HG03571 (cell line): Measurements from ENCODE around the gene TENM4.
"Not testable (repeated sequence)": the region's sequence is repeated elsewhere in the genome, so short reads cannot be mapped to it uniquely, and the experiment has no call there.

Source experiments
- ATAC-seq: cut with Tn5 transposase; IDR thresholded peaks from one replicate; pipeline ENCODE4 v1.9.1; 2021; ENCODE audit not compliant: unreplicated experiment

Gene TENM4

GRCh38 chr11:79259800-79260199, 181.0 kb downstream of the TENM4 start:
- no peak for ATAC-seq

DNA sequence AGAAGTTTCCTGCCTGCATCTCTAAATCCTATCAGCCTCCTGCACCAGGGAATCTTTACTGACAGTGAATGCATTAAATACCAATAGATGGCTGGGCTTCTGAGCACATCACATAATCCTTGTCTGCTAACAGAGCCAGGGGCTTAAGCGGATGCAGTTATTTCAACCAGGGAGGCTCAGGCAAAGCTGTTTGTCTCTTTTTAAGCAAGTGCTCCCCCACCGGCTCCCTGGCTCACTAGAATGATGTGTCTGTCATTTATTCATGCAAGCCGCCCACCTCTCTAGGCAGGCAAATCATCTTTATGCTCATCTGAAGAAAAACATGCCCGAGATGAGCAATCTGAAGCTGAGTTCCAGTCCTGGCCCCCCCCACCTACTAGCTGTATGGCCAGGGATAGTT, 182.3 kb downstream of the TENM4 start:
- ATAC-seq, result no peak

DNA sequence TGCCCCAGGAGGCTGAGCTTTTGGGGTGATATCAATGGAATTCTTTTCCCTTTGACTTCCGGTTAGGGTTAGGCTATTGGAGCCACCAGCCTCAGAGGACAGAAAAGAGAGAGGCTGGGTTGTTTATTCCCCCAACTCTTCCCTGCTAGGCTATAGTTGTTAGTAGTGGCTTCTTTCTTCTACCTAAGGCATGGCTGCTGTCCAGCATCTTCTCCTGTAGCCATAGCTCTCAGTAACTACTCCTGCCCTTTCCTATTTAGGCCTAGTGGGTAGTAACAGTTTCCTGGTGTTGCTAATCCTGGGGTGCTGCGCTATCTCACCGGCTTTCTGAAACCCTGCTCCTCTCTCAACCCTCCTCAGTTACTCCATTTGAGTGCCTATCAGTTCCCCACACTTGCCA, 184.9 kb downstream of the TENM4 start:
- no peak for ATAC-seq

- ATAC-seq, result no peak
Measured at GRCh38 chr11:79253280-79253679, 187.6 kb downstream of the TENM4 start.

GRCh38 chr11:79249295-79249993, 191.4 kb downstream of the TENM4 start:
- ATAC-seq, result no peak

DNA sequence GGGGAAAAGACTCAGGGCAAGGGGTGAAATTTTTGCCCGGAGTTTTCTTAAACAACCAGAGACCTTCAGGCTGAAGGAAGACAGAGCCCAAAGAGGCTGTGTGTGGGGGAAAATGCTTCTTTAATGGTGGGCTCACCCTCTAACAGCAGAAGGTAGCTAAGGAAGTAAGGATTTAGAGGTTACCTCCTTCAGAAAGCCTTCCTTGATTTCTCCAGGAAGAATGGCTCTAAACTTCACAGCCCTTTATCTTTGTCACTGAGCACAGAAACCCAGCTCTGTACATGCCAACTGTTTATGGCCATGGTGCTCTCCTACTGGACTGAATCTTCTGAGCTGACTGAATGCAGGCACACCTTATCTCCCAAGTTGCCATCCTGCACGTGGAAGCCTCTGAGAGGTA, 196.0 kb downstream of the TENM4 start:
- no peak for ATAC-seq

DNA sequence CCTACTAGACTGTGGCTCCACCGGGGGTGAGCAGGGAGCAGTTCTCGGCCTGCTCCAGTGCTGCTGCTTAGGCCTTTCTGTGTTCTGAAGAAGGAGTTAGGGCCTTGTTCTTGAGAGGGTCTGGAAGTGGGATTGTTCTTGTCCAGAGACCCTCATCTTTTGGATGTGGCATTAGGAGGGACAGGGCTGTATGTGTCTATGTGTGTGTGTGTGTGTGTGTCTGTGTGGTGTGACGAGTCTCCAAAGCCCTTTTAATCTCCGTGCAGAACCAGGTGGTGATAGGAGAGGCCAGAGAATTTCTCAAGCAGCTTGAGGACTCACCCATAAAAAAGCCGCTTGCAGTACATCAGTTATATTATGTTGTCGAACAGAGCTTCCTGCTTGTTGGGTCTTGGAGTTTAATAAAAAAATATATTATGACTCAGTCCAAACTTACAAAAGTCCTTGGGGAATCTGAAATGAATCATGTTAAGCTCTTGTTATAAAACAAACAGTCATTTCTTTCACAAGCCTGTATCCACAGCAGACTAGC, 196.5 kb downstream of the TENM4 start:
- no peak for ATAC-seq

GRCh38 chr11:79243422-79244210, 197.2 kb downstream of the TENM4 start:
- ATAC-seq, result no peak

GRCh38 chr11:79242616-79243015, 198.2 kb downstream of the TENM4 start:
- no peak for ATAC-seq

- ATAC-seq, result no peak
Measured at GRCh38 chr11:79241852-79242241, 199.0 kb downstream of the TENM4 start.

DNA sequence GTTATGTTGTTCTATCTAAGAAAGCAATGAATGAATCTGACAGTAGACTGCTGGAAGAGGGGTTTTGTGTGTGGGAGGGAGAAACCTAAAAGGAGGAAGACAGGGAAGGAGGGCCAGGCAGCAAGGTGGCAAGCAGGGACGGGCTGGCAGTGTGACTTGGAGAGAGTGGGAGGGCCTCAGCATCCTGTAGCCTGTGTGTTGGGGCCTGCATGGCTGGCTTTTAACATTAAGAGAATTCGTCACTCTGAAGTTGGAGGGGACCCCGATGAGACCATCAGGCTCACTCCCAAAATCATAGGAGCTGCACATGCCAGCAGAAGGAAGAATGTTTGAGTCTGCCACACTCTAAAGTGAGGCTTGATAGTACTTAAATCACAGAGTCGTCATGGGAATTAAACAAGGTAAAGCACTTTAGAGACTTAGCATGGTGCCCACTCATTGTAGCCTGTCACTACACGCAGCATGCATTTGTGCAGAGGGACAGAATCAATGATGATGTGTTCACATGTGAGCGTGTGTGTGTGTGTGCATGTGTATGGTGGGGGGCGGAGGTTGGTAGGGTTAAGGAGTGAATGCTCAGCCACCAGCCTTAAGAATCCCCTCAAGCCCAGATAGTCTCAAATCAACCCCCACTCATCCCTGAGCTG, 199.5 kb downstream of the TENM4 start:
- ATAC-seq, result no peak

DNA sequence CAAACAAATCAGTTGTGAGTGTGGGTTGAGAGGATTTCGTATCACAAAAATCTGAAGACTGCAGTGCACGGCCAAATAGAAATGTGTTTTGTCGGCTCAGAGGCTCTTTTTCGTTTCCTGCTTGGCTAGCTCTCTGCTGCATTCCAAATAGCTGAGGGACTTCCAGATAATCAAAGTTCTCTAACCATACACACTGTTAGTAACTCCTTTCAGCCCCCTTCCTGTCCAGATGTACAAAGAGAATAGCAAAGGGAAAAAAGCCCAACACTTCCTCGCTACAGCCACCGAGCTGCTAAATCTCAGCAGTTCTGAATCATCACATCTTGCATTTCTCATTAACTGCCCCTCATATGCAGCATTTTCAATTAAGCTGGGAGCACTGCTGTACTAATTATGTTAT, 203.1 kb downstream of the TENM4 start:
- no peak for ATAC-seq

DNA sequence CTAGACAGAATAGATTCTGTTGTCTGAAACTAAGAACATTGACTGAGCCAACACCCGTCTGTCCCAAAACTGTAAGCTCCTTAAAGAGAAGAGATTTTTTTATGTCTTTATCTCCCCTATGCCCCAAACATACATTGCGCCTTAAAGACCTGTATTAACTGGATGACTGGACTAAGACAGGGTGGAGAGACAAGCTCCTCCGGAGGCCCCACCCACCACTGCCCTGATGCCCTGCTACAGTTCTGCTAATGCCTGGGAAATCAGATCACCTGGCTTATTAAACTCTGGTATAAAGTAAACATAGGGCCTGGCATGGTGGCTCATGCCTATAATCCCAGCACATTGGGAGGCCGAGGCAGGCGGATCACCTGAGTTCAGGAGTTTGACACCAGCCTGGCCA, 203.7 kb downstream of the TENM4 start:
- no peak for ATAC-seq

DNA sequence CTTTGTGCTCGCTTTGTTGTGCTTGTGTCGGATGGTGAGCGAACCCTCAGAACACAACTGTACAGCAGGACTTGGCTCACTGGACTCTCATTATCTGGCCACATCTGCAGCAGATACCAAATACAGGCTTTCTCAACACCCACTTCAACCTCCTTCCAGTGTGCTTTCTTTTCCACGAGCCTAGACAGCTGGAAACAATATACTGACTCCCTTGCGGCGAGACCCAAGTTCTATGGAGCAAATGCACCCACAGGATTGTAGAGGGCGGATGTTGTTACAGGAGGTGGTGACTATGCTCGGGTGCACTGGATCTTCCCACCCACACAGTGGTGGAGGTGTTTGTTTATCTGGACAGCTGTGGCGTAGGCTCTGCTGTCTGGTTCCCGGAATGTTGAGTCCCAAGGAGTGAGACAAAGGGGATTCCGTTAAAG, 204.3 kb downstream of the TENM4 start:
- ATAC-seq, result no peak

GRCh38 chr11:79235696-79236095, 205.1 kb downstream of the TENM4 start:
- no peak for ATAC-seq

- no peak for ATAC-seq
Measured at GRCh38 chr11:79232346-79232745, 208.5 kb downstream of the TENM4 start.

DNA sequence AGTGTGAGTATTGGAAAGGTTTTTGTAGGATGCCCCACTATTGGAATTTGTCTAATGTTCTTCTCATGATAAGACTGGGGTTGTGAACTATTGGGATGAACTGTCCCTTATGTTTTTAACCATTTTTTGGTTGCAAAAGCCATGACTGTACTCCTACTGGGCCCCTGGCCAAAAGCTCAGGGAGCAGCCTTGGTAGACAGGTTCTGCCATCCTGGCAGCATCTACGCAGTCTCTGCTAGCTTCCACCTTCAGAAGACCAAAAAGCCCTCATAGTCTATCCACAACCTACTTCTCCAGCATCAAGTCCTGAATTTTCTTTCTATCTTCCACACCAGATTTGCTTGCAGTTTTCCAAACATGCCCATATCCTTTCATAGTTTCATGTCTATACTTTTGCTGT, 211.8 kb downstream of the TENM4 start:
- no peak for ATAC-seq

DNA sequence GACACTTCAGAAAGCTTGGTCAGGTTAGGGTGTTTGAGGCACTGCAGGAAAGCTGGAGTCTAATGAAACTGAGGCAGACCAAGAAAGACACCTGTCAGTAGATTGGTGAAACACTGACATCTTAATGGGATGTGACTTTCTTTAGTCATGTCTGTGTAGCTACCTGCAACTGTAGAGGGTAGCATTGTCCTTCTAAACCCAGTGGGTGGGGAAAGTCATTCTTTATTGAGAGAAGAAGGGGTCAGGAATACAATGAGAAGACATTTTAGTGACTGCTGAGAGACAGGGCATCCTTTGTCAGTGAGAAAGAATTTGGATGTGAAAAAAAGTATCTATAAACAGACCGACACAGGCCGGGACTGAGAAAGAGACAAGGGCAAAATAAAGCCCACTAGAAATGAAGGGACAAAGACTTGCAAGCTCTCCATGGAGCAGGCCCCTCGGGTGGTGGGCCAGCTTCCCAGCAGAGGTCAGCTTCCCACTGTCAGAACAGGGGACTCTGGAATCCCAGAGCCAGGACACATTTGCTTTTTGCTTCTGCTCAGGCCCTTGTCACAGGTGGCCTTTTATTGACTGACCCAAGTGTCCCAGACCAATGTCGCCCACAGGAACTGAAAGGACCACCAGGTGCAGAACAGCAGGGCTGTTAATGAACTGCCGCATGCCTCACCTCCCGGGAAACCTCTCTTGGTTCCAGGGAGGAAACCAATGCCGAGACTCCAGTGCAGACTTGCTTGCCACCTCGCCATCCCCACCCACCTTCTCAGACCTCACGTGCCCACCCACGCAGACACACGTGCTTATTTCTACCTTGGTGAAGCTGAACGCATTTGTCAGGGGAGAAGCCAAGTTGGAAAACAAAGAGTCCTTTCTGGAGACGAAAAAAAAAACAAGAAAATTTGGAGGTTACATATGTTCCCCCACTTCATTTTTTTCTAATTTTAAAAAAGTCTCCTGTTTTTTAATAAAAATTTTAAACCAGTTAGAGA, 212.8 kb downstream of the TENM4 start:
- no peak for ATAC-seq

GRCh38 chr11:79227308-79227707, 213.5 kb downstream of the TENM4 start:
- ATAC-seq, result no peak

DNA sequence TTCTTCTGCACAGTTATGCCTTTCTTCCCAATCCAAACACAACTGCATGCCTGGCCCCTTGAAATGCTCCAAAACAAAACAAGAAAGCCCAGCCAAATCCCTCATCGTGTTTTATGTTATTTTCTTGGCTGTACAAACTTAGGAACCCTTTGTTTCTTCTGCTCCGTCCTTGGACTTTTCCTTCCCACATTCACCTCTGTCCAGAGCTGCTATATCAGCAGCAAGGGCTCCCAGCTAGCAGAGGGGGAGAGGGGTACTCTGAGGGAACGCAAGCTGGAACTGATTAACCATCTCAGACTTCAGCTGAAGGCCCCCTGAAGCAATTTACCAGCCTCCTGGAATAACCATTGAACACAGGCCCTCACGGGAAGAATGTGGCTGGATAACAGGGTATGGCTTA, 214.7 kb downstream of the TENM4 start:
- ATAC-seq, result no peak

DNA sequence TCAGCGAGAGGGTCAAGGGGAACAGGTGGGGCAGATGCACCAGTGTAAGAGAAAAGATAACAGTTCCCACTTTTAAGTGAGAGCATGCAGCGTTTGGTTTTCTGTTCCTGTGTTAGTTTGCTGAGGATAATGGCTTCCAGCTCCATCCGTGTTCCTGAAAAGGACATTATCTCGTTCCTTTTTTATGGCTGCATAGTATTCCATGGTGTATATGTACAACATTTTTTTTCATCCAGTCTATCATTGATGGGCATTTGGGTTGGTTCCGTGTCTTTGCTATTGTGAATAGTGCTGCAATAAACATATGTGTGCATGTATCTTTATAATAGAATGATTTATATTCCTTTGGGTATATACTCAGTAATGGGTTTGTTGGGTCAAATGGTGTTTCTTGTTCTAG, 218.7 kb downstream of the TENM4 start:
- not testable (repeated sequence) for ATAC-seq
